ENCODE measurements around the gene SPTLC1.

Gene SPTLC1

GRCh38 chr9:92095236-92095635 is 20.0 kb downstream of the SPTLC1 start:
- no peak for DNase-seq (ENCODE audit: low read depth in 2 of 2)

- no peak for DNase-seq (ENCODE audit: low read depth in 2 of 2)
Measured at GRCh38 chr9:92094655-92095054, 20.6 kb downstream of the SPTLC1 start.

GRCh38 chr9:92077888-92078287 is 37.3 kb downstream of the SPTLC1 start:
- DNase-seq (ENCODE audit: low read depth in 2 of 2), result no peak

- DNase-seq (ENCODE audit: low read depth in 2 of 2), result no peak
Measured at GRCh38 chr9:92071634-92072033, 43.6 kb downstream of the SPTLC1 start.

GRCh38 chr9:92066168-92066567 is 49.0 kb downstream of the SPTLC1 start:
- DNase-seq (ENCODE audit: low read depth in 2 of 2), result no peak

GRCh38 chr9:92064711-92065110 is 50.5 kb downstream of the SPTLC1 start:
- DNase-seq (ENCODE audit: low read depth in 2 of 2), result no peak

- no peak for DNase-seq (ENCODE audit: low read depth in 2 of 2)
Measured at GRCh38 chr9:92061184-92061583, 54.0 kb downstream of the SPTLC1 start.

GRCh38 chr9:92059661-92060060 is 55.6 kb downstream of the SPTLC1 start:
- DNase-seq (ENCODE audit: low read depth in 2 of 2), result no peak

GRCh38 chr9:92058723-92059444 is 56.3 kb downstream of the SPTLC1 start:
- no peak for DNase-seq (ENCODE audit: low read depth in 2 of 2)

- no peak for DNase-seq (ENCODE audit: low read depth in 2 of 2)
Measured at GRCh38 chr9:92058026-92058425, 57.2 kb downstream of the SPTLC1 start.

GRCh38 chr9:92057226-92057625 is 58.0 kb downstream of the SPTLC1 start:
- DNase-seq (ENCODE audit: low read depth in 2 of 2), result no peak

- no peak for DNase-seq (ENCODE audit: low read depth in 2 of 2)
Measured at GRCh38 chr9:92055624-92056023, 59.6 kb downstream of the SPTLC1 start.

GRCh38 chr9:92048924-92049625 is 66.1 kb downstream of the SPTLC1 start:
- no peak for DNase-seq (ENCODE audit: low read depth in 2 of 2)

- no peak for DNase-seq (ENCODE audit: low read depth in 2 of 2)
Measured at GRCh38 chr9:92047500-92047899, 67.7 kb downstream of the SPTLC1 start.

GRCh38 chr9:92046676-92047075 is 68.5 kb downstream of the SPTLC1 start:
- no peak for DNase-seq (ENCODE audit: low read depth in 2 of 2)

- DNase-seq (ENCODE audit: low read depth in 2 of 2), result no peak
Measured at GRCh38 chr9:92044936-92045335, 70.3 kb downstream of the SPTLC1 start.

- DNase-seq (ENCODE audit: low read depth in 2 of 2), result no peak
Measured at GRCh38 chr9:92043002-92043401, 72.2 kb downstream of the SPTLC1 start.

GRCh38 chr9:92042260-92042659 is 73.0 kb downstream of the SPTLC1 start:
- no peak for DNase-seq (ENCODE audit: low read depth in 2 of 2)

GRCh38 chr9:92036756-92037155 is 78.5 kb downstream of the SPTLC1 start:
- DNase-seq (ENCODE audit: low read depth in 2 of 2), result no peak

GRCh38 chr9:92036411-92036746 is 78.8 kb downstream of the SPTLC1 start:
- DNase-seq (ENCODE audit: low read depth in 2 of 2), result no peak

GRCh38 chr9:92035687-92036410 is 79.4 kb downstream of the SPTLC1 start:
- no peak for DNase-seq (ENCODE audit: low read depth in 2 of 2)

- DNase-seq (ENCODE audit: low read depth in 2 of 2), result no peak
Measured at GRCh38 chr9:92035146-92035545, 80.1 kb downstream of the SPTLC1 start.

- DNase-seq (ENCODE audit: low read depth in 2 of 2), result no peak
Measured at GRCh38 chr9:92033991-92034390, 81.2 kb downstream of the SPTLC1 start.

All from stimulated activated CD8-positive, alpha-beta memory T cell treated with anti-CD3 and anti-CD28 coated beads, Interleukin-15, amount 100 ng/mL, for 4 hours (primary cell).